ENCODE results near the gene KCNH2. TPM values are rescaled to one million over a fixed set of nuclear protein-coding genes. Genes with fewer than 3 reads are reported as not detected.

The KCNH2 gene
- total RNA-seq, 1 donor, result 0.94 TPM

- H3K4me3 ChIP-seq (ENCODE audit: low read length), result no peak overlapping the region
- peaks cover 39% of the 10 kb centered on the region for H3K27me3 ChIP-seq (ENCODE audit: insufficient read depth, low read length)
- H3K4me1 ChIP-seq (ENCODE audit: insufficient read depth, low read length), result peaks cover 34% of the 10 kb centered on the region
- H3K9me3 ChIP-seq (ENCODE audit: low read depth, low read length), result no peaks in the 10 kb centered on the region
Observed at GRCh38 chr7:150975536-150976319, 2.4 kb downstream of the KCNH2 start.

- Histone ChIP-seq H3K27me3 (ENCODE audit: insufficient read depth, low read length) (peaks cover 29% of the 10 kb centered on the region), H3K9me3 (ENCODE audit: low read depth, low read length) (no peaks in the 10 kb centered on the region), H3K4me3 (ENCODE audit: low read length) (peak overlapping the region; percentile 32), H3K4me1 (ENCODE audit: insufficient read depth, low read length) (peaks cover 34% of the 10 kb centered on the region)
Observed at GRCh38 chr7:150974468-150975391, 3.4 kb downstream of the KCNH2 start.

GRCh38 chr7:150973571-150974451, 4.3 kb downstream of the KCNH2 start:
- Histone ChIP-seq H3K9me3 (ENCODE audit: low read depth, low read length) (no peaks in the 10 kb centered on the region), H3K4me3 (ENCODE audit: low read length) (no peak overlapping the region), H3K4me1 (ENCODE audit: insufficient read depth, low read length) (peaks cover 29% of the 10 kb centered on the region), H3K27me3 (ENCODE audit: insufficient read depth, low read length) (peaks cover 24% of the 10 kb centered on the region)

- Histone ChIP-seq H3K4me1 (ENCODE audit: insufficient read depth, low read length) (peaks cover 24% of the 10 kb centered on the region), H3K9me3 (ENCODE audit: low read depth, low read length) (no peaks in the 10 kb centered on the region), H3K27me3 (ENCODE audit: insufficient read depth, low read length) (peaks cover 20% of the 10 kb centered on the region), H3K4me3 (ENCODE audit: low read length) (no peak overlapping the region)
Observed at GRCh38 chr7:150972741-150973140, 5.4 kb downstream of the KCNH2 start.

DNA sequence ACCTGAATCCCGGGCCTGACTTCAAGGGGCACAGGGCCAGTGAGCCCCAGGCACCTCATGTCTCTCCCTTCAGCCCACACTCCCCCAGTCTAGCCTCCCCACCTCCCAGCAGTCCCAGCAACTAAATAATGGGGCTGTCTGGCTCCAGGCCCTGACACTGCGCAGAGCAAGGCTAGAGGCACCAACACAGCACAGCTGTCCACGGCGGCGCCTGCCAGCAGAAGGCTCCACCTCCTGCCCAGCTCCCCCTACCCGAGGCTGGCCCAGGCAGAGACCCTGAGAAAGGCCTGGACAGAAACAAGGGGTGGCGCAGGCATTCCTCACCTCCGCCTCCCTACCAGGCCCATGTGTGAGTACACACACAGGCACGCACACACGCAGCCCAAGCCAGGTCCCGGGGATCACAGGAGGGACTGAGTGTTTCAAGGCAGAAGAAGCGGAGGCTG, 6.1 kb downstream of the KCNH2 start:
- Histone ChIP-seq H3K9me3 (ENCODE audit: low read depth, low read length) (no peaks in the 10 kb centered on the region), H3K27me3 (ENCODE audit: insufficient read depth, low read length) (peaks cover 15% of the 10 kb centered on the region), H3K4me1 (ENCODE audit: insufficient read depth, low read length) (peaks cover 19% of the 10 kb centered on the region), H3K4me3 (ENCODE audit: low read length) (no peak overlapping the region)

DNA sequence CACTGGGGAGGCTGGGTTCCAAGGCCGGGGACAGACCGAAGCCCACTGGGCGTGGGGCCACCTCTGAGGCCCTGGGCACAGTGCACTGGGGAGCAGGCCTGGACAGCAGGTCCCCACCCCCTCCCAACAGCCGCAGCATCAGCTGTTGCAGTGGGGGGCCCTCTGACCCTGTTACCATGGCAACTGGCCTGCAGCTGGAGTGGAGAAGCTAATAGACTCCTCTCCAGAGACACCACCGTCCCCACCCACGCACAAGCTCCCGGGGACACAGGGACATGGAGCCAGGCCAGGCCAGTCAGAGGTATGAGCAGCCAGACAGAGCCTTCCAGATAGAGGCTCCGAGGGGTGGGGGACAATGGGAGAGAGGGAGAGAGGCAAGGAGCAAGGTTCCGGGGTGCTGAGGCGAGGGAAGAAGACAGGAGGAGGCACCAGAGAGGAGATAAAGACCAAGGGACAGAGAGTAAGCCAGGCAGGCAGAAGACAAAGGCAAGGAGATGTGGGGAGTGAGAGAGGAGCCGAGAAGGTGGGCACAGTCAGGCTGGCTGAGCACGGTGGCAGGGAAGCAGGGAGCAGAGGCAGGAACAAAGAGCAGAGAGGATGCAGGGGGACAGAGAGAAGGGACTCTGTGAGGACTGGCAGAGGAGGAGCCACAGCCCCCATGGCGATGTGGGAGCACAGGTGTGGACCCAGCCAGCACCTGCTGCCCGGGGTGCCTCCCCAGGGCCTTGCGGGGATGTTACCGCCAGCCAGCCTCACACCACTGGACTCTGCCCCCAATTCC, 6.7 kb downstream of the KCNH2 start:
- Histone ChIP-seq H3K4me3 (ENCODE audit: low read length) (no peak overlapping the region), H3K27me3 (ENCODE audit: insufficient read depth, low read length) (peaks cover 11% of the 10 kb centered on the region), H3K9me3 (ENCODE audit: low read depth, low read length) (no peaks in the 10 kb centered on the region), H3K4me1 (ENCODE audit: insufficient read depth, low read length) (peaks cover 19% of the 10 kb centered on the region)

GRCh38 chr7:150970424-150970823, 7.7 kb downstream of the KCNH2 start:
- Histone ChIP-seq H3K4me3 (ENCODE audit: low read length) (no peak overlapping the region), H3K27me3 (ENCODE audit: insufficient read depth, low read length) (peaks cover 1% of the 10 kb centered on the region), H3K9me3 (ENCODE audit: low read depth, low read length) (no peaks in the 10 kb centered on the region), H3K4me1 (ENCODE audit: insufficient read depth, low read length) (peaks cover 14% of the 10 kb centered on the region)

- H3K4me1 ChIP-seq (ENCODE audit: insufficient read depth, low read length), result peaks cover 9% of the 10 kb centered on the region
- H3K4me3 ChIP-seq (ENCODE audit: low read length), result no peak overlapping the region
- H3K9me3 ChIP-seq (ENCODE audit: low read depth, low read length), result no peaks in the 10 kb centered on the region
- no peaks in the 10 kb centered on the region for H3K27me3 ChIP-seq (ENCODE audit: insufficient read depth, low read length)
Observed at GRCh38 chr7:150969475-150969874, 8.6 kb downstream of the KCNH2 start.

DNA sequence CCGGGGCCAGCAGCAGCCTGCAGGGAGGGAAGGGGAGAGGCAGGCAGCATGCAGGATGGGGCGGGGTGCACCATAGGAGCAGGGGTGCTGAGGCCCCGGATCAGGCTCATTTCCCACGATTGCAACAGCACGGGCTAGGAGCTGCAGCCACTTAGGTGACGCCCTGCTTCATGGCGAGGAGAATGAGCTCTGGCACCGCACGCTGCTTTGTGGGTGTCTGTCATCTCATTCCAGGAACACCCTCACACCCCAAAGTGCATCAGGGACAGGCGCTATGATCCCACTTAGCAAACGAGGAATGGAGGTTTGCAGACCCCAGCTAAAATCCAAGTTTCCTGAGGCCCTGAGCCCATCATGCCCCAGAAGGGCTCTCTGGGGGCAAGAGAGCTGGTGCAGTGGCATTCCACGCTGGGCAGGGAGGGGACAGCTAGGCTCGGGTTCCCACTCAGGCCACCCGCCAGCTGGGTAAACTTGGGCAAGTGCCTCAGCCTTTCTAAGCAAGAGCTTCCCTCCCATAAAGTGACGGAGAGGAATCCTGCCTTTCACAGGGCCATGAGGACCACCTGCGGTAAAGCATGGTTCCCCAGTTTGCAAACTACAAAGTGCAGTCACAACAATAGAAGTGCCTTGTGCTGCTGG, 9.3 kb downstream of the KCNH2 start:
- Histone ChIP-seq H3K9me3 (ENCODE audit: low read depth, low read length) (no peaks in the 10 kb centered on the region), H3K4me3 (ENCODE audit: low read length) (no peak overlapping the region), H3K4me1 (ENCODE audit: insufficient read depth, low read length) (peaks cover 5% of the 10 kb centered on the region), H3K27me3 (ENCODE audit: insufficient read depth, low read length) (no peaks in the 10 kb centered on the region)

- H3K4me3 ChIP-seq (ENCODE audit: low read length), result no peak overlapping the region
- H3K27me3 ChIP-seq (ENCODE audit: insufficient read depth, low read length), result no peaks in the 10 kb centered on the region
- no peaks in the 10 kb centered on the region for H3K4me1 ChIP-seq (ENCODE audit: insufficient read depth, low read length)
- no peaks in the 10 kb centered on the region for H3K9me3 ChIP-seq (ENCODE audit: low read depth, low read length)
Observed at GRCh38 chr7:150968056-150968733, 9.9 kb downstream of the KCNH2 start.

GRCh38 chr7:150967349-150967748, 10.8 kb downstream of the KCNH2 start:
- H3K27me3 ChIP-seq (ENCODE audit: insufficient read depth, low read length), result no peaks in the 10 kb centered on the region
- H3K4me3 ChIP-seq (ENCODE audit: low read length), result no peak overlapping the region
- no peaks in the 10 kb centered on the region for H3K9me3 ChIP-seq (ENCODE audit: low read depth, low read length)
- no peaks in the 10 kb centered on the region for H3K4me1 ChIP-seq (ENCODE audit: insufficient read depth, low read length)

DNA sequence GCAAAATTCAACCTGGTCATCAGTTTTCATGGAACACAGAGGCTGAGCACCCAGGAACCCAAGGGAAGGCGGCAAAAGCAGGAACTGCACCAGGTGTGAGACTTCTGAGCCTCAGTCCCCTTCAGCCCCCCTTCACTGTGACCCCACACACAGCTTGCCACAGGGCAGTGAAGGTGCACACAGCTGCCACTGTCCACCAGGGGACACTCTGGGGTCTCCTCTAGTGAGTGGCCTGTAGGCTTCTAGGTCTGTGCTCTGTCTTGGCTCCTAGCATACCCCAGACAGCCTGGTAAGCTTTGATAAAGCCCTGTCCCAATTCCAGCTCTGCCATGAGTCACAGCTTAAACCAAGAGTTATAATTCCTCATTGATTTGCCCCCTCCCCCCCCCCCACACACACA, 12.1 kb downstream of the KCNH2 start:
- H3K27me3 ChIP-seq (ENCODE audit: insufficient read depth, low read length), result no peaks in the 10 kb centered on the region
- H3K4me3 ChIP-seq (ENCODE audit: low read length), result no peak overlapping the region
- H3K9me3 ChIP-seq (ENCODE audit: low read depth, low read length), result no peaks in the 10 kb centered on the region
- no peaks in the 10 kb centered on the region for H3K4me1 ChIP-seq (ENCODE audit: insufficient read depth, low read length)

GRCh38 chr7:150965273-150965830, 12.8 kb downstream of the KCNH2 start:
- no peak overlapping the region for H3K4me3 ChIP-seq (ENCODE audit: low read length)
- no peaks in the 10 kb centered on the region for H3K27me3 ChIP-seq (ENCODE audit: insufficient read depth, low read length)
- no peaks in the 10 kb centered on the region for H3K9me3 ChIP-seq (ENCODE audit: low read depth, low read length)
- H3K4me1 ChIP-seq (ENCODE audit: insufficient read depth, low read length), result no peaks in the 10 kb centered on the region
